HUES64 (cell line): ENCODE results near the gene AKAP1.

ENCODE experiments used
- H3K27ac ChIP-seq: 2 replicates; pipeline ENCODE4 v1.7.0; 2013; ENCODE audit warnings: low read depth, low read length, inconsistent platforms
- H3K27me3 ChIP-seq: 2 replicates; pipeline ENCODE4 v1.6.1; 2013; ENCODE audit warnings: mild to moderate bottlenecking, low read length; ENCODE audit not compliant: insufficient read depth
- H3K36me3 ChIP-seq: 2 replicates; pipeline ENCODE4 v1.6.1; 2013; ENCODE audit warnings: mild to moderate bottlenecking, low read length; ENCODE audit not compliant: insufficient read depth
- H3K4me1 ChIP-seq: 2 replicates; pipeline ENCODE4 v1.6.1; 2013; ENCODE audit warnings: mild to moderate bottlenecking, low read length, moderate library complexity; ENCODE audit not compliant: insufficient read depth
- H3K4me3 ChIP-seq: 2 replicates; pipeline ENCODE4 v1.5.1; 2013; ENCODE audit warnings: mild to moderate bottlenecking, low read length, moderate library complexity
- H3K9ac ChIP-seq: 2 replicates; pipeline ENCODE4 v1.6.1; 2013; ENCODE audit warnings: mild to moderate bottlenecking, low read depth, low read length
- H3K9me3 ChIP-seq: 2 replicates; pipeline ENCODE4 v1.6.1; 2013; ENCODE audit warnings: low read depth, low read length; ENCODE audit not compliant: insufficient read depth
- WGBS: fragments of 150-250, 120-280 bp; methylation state at CpG from one replicate; pipeline ENCODE4 v1.1.7; 2013; ENCODE audit warnings: missing lambda C conversion rate; 5-methylcytosine and 5-hydroxymethylcytosine counted together

The AKAP1 gene

GRCh38 chr17:57106836-57107497 is 21.9 kb downstream of the AKAP1 start:
- 90% methylated on average over 14 of the region's 14 CpGs for WGBS
- no peak overlapping the region for H3K4me3 ChIP-seq
- peaks cover 19% of the 10 kb centered on the region; the same call in 1 of the 2 replicates for H3K4me1 ChIP-seq
- peaks cover 17% of the 10 kb centered on the region for H3K36me3 ChIP-seq
- H3K9ac ChIP-seq: no peak overlapping the region
- no peaks in the 10 kb centered on the region for H3K9me3 ChIP-seq
- no peaks in the 10 kb centered on the region for H3K27me3 ChIP-seq
- no peak overlapping the region for H3K27ac ChIP-seq

- H3K27ac ChIP-seq: no peak overlapping the region
- peaks cover 19% of the 10 kb centered on the region; the same call in 1 of the 2 replicates for H3K4me1 ChIP-seq
- H3K27me3 ChIP-seq: no peaks in the 10 kb centered on the region
- H3K9me3 ChIP-seq: no peaks in the 10 kb centered on the region
- WGBS: 81% methylated on average over 11 of the region's 12 CpGs
- H3K36me3 ChIP-seq: peaks cover 23% of the 10 kb centered on the region
- no peak overlapping the region for H3K9ac ChIP-seq
- no peak overlapping the region for H3K4me3 ChIP-seq
These were observed 22.6 kb downstream of the AKAP1 start for GRCh38 chr17:57107498-57108101.

- 77% methylated on average over 12 of the region's 12 CpGs for WGBS
- H3K9me3 ChIP-seq: no peaks in the 10 kb centered on the region
- H3K4me1 ChIP-seq: peaks cover 19% of the 10 kb centered on the region; the same call in 1 of the 2 replicates
- H3K4me3 ChIP-seq: no peak overlapping the region
- peaks cover 29% of the 10 kb centered on the region for H3K36me3 ChIP-seq
- H3K27me3 ChIP-seq: no peaks in the 10 kb centered on the region
- no peak overlapping the region for H3K27ac ChIP-seq
- H3K9ac ChIP-seq: no peak overlapping the region
These were observed 23.8 kb downstream of the AKAP1 start for GRCh38 chr17:57108671-57109392.

- H3K36me3 ChIP-seq: peaks cover 35% of the 10 kb centered on the region
- no peaks in the 10 kb centered on the region for H3K9me3 ChIP-seq
- H3K9ac ChIP-seq: no peak overlapping the region
- H3K27me3 ChIP-seq: no peaks in the 10 kb centered on the region
- H3K27ac ChIP-seq: no peak overlapping the region
- peaks cover 19% of the 10 kb centered on the region; the same call in 1 of the 2 replicates for H3K4me1 ChIP-seq
- WGBS: 77% methylated on average over 14 of the region's 14 CpGs
- no peak overlapping the region for H3K4me3 ChIP-seq
These were observed 24.5 kb downstream of the AKAP1 start for GRCh38 chr17:57109393-57110151.

- peaks cover 41% of the 10 kb centered on the region for H3K36me3 ChIP-seq
- 62% methylated on average over 5 of the region's 5 CpGs for WGBS
- no peaks in the 10 kb centered on the region for H3K9me3 ChIP-seq
- no peak overlapping the region for H3K9ac ChIP-seq
- H3K4me1 ChIP-seq: peaks cover 19% of the 10 kb centered on the region; the same call in 1 of the 2 replicates
- H3K4me3 ChIP-seq: no peak overlapping the region
- no peaks in the 10 kb centered on the region for H3K27me3 ChIP-seq
- H3K27ac ChIP-seq: no peak overlapping the region
These were observed 25.1 kb downstream of the AKAP1 start for GRCh38 chr17:57110152-57110542.

- H3K9ac ChIP-seq: no peak overlapping the region
- H3K27ac ChIP-seq: no peak overlapping the region
- H3K9me3 ChIP-seq: no peaks in the 10 kb centered on the region
- H3K4me1 ChIP-seq: peaks cover 19% of the 10 kb centered on the region; the same call in 1 of the 2 replicates
- no peaks in the 10 kb centered on the region for H3K27me3 ChIP-seq
- 95% methylated on average over 10 of the region's 12 CpGs for WGBS
- peaks cover 47% of the 10 kb centered on the region for H3K36me3 ChIP-seq
- H3K4me3 ChIP-seq: no peak overlapping the region
These were observed 25.7 kb downstream of the AKAP1 start for GRCh38 chr17:57110579-57111325.

GRCh38 chr17:57111386-57111785 is 26.3 kb downstream of the AKAP1 start:
- H3K9me3 ChIP-seq: no peaks in the 10 kb centered on the region
- H3K36me3 ChIP-seq: peaks cover 53% of the 10 kb centered on the region
- whole genome bisulfite sequencing: 94% methylated on average over 3 of the region's 3 CpGs
- H3K9ac ChIP-seq: no peak overlapping the region
- peaks cover 19% of the 10 kb centered on the region; the same call in 1 of the 2 replicates for H3K4me1 ChIP-seq
- no peak overlapping the region for H3K27ac ChIP-seq
- no peaks in the 10 kb centered on the region for H3K27me3 ChIP-seq
- H3K4me3 ChIP-seq: no peak overlapping the region

GRCh38 chr17:57113011-57113410 is 28.0 kb downstream of the AKAP1 start:
- no peaks in the 10 kb centered on the region for H3K27me3 ChIP-seq
- peaks cover 64% of the 10 kb centered on the region for H3K36me3 ChIP-seq
- 0 out of 2 replicates have a peak, but pooled peaks cover 6% of the 10 kb centered on the region for H3K4me1 ChIP-seq
- H3K9ac ChIP-seq: no peak overlapping the region
- no peaks in the 10 kb centered on the region for H3K9me3 ChIP-seq
- no peak overlapping the region for H3K4me3 ChIP-seq
- WGBS: 79% methylated on average over 6 of the region's 6 CpGs
- no peak overlapping the region for H3K27ac ChIP-seq

GRCh38 chr17:57113656-57114055 is 28.6 kb downstream of the AKAP1 start:
- no peaks in the 10 kb centered on the region for H3K27me3 ChIP-seq
- H3K9me3 ChIP-seq: no peaks in the 10 kb centered on the region
- no peak overlapping the region for H3K4me3 ChIP-seq
- H3K9ac ChIP-seq: no peak overlapping the region
- WGBS: 90% methylated on average over 3 of the region's 3 CpGs
- H3K4me1 ChIP-seq: no peaks in the 10 kb centered on the region
- H3K36me3 ChIP-seq: peaks cover 71% of the 10 kb centered on the region
- H3K27ac ChIP-seq: no peak overlapping the region

GRCh38 chr17:57114085-57114673 is 29.1 kb downstream of the AKAP1 start:
- no peaks in the 10 kb centered on the region for H3K4me1 ChIP-seq
- WGBS: 88% methylated on average over 13 of the region's 13 CpGs
- peaks cover 76% of the 10 kb centered on the region for H3K36me3 ChIP-seq
- no peak overlapping the region for H3K4me3 ChIP-seq
- no peaks in the 10 kb centered on the region for H3K27me3 ChIP-seq
- H3K9ac ChIP-seq: no peak overlapping the region
- no peak overlapping the region for H3K27ac ChIP-seq
- H3K9me3 ChIP-seq: no peaks in the 10 kb centered on the region
